ENCODE measurements around the gene PINK1.
"Not testable (repeated sequence)": the region's sequence is repeated elsewhere in the genome, so short reads cannot be mapped to it uniquely, and the experiment has no call there.

PINK1 gene

GRCh38 chr1:20633190-20634064, at the start of gene PINK1:
TSS of gene PINK1 (plus strand) at chr1:20633458. CDS start at chr1:20633549, 91 bp downstream.
- DNase-seq (ENCODE audit: low read depth in 1 of 2, low spot score in 1 of 2): peak; percentile 75 to 79

GRCh38 chr1:20584890-20585289, 48.4 kb upstream of the PINK1 start:
- no peak for DNase-seq (ENCODE audit: low read depth in 1 of 2, low spot score in 1 of 2)

DNA sequence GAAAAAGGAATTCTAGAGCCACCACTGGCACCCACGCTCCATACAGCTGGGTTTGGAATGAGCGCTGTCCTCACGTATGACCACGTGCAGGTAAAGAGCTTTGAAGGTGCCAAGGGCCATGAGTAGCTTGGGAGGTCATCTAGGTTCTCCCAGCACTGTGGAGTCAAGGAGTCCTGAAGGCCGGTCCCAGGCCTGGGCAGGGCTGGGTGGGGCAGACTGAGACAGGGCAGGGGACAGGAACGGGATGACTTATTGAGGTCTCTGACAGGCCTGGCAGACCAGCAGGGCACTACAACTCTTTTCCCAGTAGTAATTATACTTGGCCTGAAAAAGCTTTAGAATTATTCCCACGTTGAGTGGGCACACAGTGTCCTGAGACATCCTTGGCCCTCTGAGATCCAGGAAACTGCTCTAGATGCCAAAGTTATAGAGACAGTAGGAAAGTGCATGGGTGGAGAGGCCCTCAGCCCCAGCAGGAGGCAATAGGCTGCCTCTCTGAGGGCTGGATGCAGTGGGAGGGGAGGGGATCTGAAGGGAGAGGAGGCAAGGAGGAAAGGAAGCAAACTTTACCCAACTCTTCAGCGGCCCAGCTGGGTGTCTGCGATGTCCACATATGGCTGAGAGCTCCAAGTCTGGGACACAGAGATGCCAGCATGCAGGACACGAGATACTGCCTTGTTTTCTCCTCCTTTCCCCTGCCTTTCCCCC, 46.2 kb upstream of the PINK1 start:
- DNase-seq (ENCODE audit: low read depth in 1 of 2, low spot score in 1 of 2): no peak

GRCh38 chr1:20587661-20588053, 45.6 kb upstream of the PINK1 start:
- DNase-seq (ENCODE audit: low read depth in 1 of 2, low spot score in 1 of 2): no peak

- no peak for DNase-seq (ENCODE audit: low read depth in 1 of 2, low spot score in 1 of 2)
Observed at GRCh38 chr1:20588634-20589225, 44.5 kb upstream of the PINK1 start, which contains the start of gene CDA. TSS of gene CDA (plus strand) at chr1:20589097. CDS start at chr1:20589130, 33 bp downstream.

DNA sequence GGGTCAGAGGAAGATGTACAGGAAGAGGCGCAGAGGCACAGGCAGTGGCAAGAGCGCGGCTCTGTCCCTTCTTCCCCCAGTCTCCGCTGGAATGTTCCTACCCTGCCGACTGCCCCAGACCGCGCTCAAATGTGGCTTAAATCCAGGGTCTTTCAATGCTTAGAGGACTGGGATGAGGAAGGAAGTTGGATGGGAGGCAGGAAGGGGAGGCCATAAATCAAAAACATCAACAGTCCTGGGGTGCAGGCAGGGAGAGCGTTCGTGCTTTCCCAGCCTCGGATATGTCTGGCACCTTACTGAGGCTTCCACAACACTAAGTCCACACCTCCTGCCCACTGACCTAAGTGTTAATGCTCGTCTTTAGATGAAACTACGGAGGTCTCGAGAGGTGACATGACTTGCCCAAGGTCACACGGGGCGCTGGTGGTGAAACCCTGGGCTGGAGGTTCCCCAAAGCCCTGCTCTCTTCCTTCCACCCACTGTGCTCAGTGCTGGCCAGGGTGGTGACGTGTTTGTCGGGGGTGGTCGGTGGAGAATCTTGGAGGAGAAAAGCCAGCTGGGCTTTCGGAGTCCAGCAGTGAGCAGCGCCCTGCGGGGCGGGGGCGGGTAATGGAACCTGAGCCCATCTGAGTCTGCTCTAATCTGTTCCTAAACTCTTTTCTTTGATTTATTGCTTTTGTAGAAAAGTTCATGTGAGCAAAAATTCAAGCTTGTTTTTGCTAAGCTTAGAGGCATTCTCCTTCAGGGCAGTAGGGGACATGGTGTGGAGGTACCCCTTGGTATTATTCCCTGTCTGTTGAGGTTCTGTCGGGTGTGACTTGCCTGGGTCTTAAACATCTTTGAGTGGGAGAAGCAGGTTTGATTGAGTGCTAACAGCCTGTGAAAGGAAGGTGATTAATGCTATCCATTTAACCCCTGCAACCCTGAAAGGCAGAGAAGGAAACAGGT, 43.7 kb upstream of the PINK1 start:
- DNase-seq (ENCODE audit: low read depth in 1 of 2, low spot score in 1 of 2): no peak

- DNase-seq (ENCODE audit: low read depth in 1 of 2, low spot score in 1 of 2): no peak
Observed at GRCh38 chr1:20590306-20590777, 42.9 kb upstream of the PINK1 start.

GRCh38 chr1:20593756-20594155, 39.5 kb upstream of the PINK1 start:
- no peak for DNase-seq (ENCODE audit: low read depth in 1 of 2, low spot score in 1 of 2)

DNA sequence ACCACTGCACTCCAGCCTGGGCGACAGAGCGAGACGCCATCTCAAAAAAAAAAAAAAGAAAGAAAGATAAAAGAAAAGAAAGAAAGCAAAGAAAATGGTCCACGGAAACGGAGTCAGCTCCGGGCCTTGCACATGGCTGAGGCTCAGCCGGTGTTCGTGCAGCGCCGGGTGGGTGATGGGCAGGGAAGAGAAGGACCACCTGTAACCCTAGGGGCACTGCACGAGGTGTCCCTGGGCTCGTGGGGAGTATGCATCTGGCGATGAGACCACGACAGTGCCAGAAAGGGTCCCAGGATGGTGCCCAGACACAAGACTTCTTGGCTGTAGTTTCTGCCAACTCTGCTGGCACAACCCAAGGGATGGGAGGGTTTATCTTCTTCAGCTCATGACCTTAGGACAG, 38.5 kb upstream of the PINK1 start:
- DNase-seq (ENCODE audit: low read depth in 1 of 2, low spot score in 1 of 2): no peak

DNA sequence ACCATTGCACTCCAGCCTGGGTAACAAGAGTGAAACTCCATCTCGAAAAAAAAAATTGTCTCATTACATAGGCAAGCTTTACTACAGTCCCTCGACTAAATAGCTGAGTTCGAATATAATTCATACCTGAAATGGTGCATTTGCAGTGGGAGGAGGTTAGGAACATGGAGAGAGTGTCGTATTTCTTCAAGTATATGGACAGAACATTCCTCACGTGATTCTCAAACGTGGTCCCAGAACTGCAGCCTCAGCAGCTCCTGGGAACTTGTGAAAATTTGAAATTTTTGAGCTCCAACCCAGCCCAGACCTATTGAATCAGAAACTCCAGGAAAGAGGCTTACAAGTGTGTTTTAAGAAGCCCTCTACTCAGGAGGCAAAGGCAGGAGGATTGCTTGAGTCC, 37.2 kb upstream of the PINK1 start:
- no peak for DNase-seq (ENCODE audit: low read depth in 1 of 2, low spot score in 1 of 2)

GRCh38 chr1:20597650-20598049, 35.6 kb upstream of the PINK1 start:
- no peak for DNase-seq (ENCODE audit: low read depth in 1 of 2, low spot score in 1 of 2)

DNA sequence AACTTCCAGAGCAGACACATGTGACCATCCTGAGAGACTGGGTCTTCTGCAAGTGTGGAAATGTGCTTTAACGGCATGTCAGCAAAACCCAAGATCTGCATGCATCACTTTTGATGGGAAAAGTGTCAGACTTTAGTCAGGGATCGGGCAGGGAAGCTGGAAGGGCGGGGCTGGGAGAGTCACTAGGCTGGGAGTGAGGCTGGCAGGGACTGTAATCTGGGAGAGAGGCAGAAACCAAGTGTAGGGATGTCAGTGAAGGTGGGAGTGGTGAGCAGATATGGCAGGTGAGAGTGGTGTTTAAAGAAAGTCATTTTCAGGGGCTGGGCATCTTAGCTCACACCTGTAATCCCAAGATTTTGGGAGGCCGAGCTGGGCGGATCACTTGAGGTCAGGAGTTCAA, 33.1 kb upstream of the PINK1 start:
- no peak for DNase-seq (ENCODE audit: low read depth in 1 of 2, low spot score in 1 of 2)

DNA sequence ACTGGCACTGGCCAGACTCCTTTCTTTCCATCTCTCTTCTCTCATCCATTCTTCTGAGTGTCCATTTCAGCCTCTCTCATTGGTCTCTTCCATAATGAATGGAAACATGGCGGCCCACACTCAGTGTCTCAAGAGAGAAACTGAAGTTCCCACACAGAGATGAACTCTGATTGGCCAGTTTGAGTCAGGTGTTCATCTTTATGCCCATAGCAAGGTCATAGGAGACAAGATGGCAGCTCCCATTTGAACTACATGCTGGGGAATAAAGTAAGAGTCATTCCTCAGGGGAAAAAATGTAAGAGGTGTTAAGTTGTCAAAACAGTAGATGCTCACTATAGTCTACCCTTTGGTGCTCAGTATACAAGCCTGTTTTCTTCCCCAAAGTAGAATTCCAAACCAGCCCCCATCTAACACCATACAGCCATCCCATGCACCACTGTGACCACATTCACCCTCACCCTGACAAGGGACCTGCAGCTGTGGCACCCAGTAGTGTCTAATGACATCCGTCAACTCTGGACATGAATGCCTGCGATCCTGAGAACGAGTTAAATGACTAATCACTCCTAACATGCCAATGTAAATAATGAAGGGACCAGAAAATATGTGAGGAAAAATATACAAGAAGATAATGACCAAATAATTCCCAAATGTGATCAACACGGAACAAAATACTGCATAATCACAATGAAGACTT, 32.0 kb upstream of the PINK1 start:
- no peak for DNase-seq (ENCODE audit: low read depth in 1 of 2, low spot score in 1 of 2)

- no peak for DNase-seq (ENCODE audit: low read depth in 1 of 2, low spot score in 1 of 2)
Observed at GRCh38 chr1:20602851-20603450, 30.3 kb upstream of the PINK1 start.

DNA sequence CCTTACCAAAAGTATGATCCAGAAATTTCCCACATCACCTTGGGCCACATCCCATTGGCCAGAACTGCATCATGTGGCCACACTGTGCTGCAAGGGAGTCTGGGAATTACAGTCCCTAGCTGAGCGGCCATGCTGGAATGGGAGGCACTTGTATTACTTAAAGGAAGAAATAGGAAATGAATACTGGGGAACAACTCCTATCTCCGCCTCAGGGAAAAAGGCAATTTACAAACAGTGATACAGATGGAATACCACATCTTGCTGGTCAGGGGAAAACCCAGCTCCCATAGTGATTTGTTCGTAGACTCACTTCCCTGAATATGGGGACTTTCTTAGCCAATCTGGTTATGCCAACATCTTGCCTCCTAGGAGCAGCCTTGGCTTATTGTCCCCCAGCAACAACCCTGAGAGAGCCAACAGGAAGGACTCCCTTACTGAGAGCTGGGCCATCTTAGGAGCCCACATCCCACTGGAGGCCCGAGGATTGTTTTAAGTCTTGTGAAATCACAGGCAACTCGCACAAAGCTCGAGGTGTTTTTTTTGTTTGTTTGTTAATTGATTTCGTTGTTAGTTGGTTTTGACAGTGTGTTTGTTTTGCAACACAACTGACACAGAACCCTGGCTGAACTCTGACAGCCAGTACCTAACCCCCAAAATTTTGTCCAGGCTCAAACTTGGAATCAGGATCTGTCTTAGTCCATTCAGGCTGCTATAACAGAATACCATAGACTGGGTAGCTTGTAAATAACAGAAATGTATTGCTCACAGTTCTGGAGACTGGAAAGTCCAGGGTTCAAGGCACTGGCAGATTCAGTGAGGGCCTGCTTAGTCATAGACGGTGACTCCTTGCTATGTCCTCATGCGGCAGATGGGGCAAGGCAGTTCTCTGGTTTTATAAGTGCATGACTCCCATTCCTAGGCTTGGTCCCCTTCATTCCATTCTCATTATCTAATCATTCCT, 29.5 kb upstream of the PINK1 start:
- no peak for DNase-seq (ENCODE audit: low read depth in 1 of 2, low spot score in 1 of 2)

DNA sequence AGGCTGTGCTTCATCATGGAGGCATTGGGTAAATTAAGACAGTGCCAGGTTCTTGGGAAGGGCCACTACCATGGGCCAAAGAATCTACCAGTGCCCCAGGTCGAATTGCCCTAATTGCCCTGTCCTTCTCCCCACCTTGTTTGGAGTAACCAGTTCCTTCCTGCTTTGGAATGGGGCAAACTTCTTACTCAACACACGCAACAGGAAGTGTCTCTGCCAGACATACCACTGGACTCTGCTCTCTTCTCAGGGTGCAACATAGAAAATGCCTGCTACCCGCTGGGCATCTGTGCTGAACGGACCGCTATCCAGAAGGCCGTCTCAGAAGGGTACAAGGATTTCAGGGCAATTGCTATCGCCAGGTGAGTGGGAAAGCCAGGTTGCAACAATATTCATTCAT, 28.6 kb upstream of the PINK1 start:
- DNase-seq (ENCODE audit: low read depth in 1 of 2, low spot score in 1 of 2): no peak

DNA sequence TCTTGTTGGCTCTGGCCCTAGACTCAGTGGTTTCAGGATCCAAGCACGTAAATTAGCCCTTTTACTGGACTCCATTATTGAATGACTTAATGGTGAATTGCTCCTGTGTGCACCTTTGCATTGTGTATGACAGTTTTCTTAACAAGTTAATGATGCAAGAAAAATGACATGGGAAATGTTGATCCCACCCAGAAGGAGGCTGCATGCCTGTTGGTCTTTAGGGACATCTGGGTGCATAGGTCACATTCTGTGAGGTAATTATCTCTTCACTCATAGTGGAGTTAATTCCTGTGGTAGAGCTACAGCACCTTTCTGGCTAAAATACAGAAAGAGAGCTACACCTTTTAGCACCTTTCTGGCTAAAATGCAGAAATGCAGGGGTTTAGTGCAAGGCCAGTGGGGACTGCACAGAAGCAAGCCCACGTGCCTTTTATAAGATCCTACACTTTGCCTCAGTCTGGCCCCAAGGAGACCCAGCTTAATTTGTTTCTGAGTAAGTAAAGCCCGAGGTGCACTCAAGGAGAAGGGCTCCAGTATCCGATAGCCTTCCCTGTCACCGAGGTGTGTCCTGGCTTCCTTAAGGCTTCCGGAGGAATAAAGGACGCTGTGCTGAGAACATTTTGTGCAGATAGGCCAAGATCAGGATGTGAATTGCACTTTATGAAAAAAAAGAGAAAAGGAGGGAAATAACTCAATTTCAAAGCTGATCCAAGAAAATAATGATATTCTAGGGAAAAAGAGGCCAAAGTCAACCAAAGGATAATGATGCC, 26.3 kb upstream of the PINK1 start:
- DNase-seq (ENCODE audit: low read depth in 1 of 2, low spot score in 1 of 2): not testable (repeated sequence)

DNA sequence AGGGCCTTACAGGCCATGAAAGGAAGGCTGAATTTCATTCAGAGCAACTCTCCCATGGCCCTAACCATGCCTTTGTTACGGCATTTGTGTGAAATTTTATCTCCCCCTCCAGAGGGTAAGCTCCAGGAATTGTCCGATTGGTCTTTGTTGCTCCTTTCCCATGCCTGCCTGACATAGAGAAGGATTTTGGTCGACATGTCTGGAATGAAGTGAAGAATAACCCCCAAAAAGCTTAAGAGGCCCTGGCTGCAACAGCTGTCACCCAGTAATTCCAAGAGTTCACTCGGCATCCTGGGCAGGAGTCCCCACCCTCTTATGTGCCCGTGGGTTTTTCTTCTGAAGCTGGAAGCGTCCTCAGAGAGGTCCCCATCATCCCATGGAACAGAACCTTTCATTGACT, 23.7 kb upstream of the PINK1 start:
- no peak for DNase-seq (ENCODE audit: low read depth in 1 of 2, low spot score in 1 of 2)

Measured in activated T-helper 1 cell treated with anti-CD3 and anti-CD28 coated beads, Interleukin-2, amount 50 U/mL, for 16 hours (primary cell).